Measurements from ENCODE around the gene OR2AG2. TPM values are rescaled to one million over a fixed set of nuclear protein-coding genes. Genes with fewer than 3 reads are reported as not detected.

Gene OR2AG2
- total and polyA plus RNA-seq, 9 of the 15 experiments (the other 6 are each of a cell fraction or from before 2014, with no cell fraction given), result 0.15 to 0.91 (median 0.55) TPM

DNA sequence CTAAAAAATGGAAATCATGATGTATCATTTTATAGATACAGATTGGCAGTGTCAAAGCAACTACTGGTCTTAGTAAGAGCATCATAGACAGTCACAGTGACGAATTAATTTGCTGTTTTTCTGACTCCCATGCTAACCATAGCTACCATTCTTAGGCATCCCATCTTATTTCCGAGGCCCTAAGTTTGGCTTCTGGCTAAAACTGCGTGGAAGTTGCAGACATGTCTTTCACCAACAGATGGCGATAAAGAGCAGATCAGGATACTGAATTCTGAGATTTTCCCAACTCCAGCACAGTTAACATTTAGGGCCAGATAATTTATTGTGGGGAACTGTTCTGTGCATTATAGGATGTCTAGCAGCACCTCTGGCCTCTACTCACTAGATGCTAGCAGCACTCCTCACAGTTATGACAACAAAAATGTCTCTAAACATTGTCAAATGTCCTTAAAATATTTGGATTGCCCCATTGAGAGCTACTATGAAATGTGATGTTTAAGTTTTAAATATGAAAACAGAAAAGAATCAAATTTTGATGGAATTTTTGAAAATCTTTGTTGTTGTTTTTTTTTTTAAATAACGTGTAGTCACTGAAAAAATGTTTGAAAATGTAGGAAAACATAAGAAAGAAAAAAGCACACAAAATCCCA lies 16.3 kb downstream of the OR2AG2 start (continued):
- TF ChIP-seq REST (IDR thresholded peaks at IDR 0.05; ENCODE audit: borderline replicate concordance) (peak; percentile 41; the same call in 1 of the 2 replicates), REST (CRISPR knock-in tag; IDR thresholded peaks at IDR 0.05; ENCODE audit: low read depth) (no peak)

Data from K562 (cell line).